SK-N-MC (cell line): Measurements from ENCODE around the gene ABCD3.

ENCODE experiments used
- EZH2 ChIP-seq: fragments of 200-600 bp; sonication (generic); IDR thresholded peaks from one replicate; pipeline ENCODE4 v1.6.1; 2017; ENCODE audit warnings: antibody characterized with exemption
- POLR2AphosphoS5 ChIP-seq: IDR thresholded peaks from 2 replicates; pipeline ENCODE4 v1.6.1; 2012; ENCODE audit warnings: mild to moderate bottlenecking, low read depth, low read length, borderline replicate concordance

GRCh38 chr1:94560333-94560732 is 142.1 kb downstream of the ABCD3 start:
- no peak for TF ChIP-seq POLR2AphosphoS5
- no peak for TF ChIP-seq EZH2
